ENCODE data around the gene C1QTNF5.
"Not testable (repeated sequence)": the region's sequence is repeated elsewhere in the genome, so short reads cannot be mapped to it uniquely, and the experiment has no call there.

C1QTNF5 gene

GRCh38 chr11:119340335-119341221 lies at the start of gene C1QTNF5:
C1QTNF5 (minus strand) TSS chr11:119340883; CDS start chr11:119340397, 486 bp downstream.
- in situ Hi-C loops (cut with MboI; ENCODE audit: low sequenced_read_pairs): no loop called here

GRCh38 chr11:119389611-119390254 lies 49.0 kb upstream of the C1QTNF5 start:
- in situ Hi-C loops (cut with MboI; ENCODE audit: low sequenced_read_pairs): no loop called here

- in situ Hi-C loops (cut with MboI; ENCODE audit: low sequenced_read_pairs): no loop called here
These were observed 47.4 kb upstream of the C1QTNF5 start for GRCh38 chr11:119388103-119388502.

GRCh38 chr11:119384332-119384731 lies 43.6 kb upstream of the C1QTNF5 start:
- in situ Hi-C loops (cut with MboI; ENCODE audit: low sequenced_read_pairs): no loop called here

GRCh38 chr11:119382513-119382912 lies 41.8 kb upstream of the C1QTNF5 start:
- in situ Hi-C loops (cut with MboI; ENCODE audit: low sequenced_read_pairs): not testable (repeated sequence)

GRCh38 chr11:119382101-119382500 lies 41.4 kb upstream of the C1QTNF5 start:
- in situ Hi-C loops (cut with MboI; ENCODE audit: low sequenced_read_pairs): no loop called here

- in situ Hi-C loops (cut with MboI; ENCODE audit: low sequenced_read_pairs): no loop called here
These were observed 40.7 kb upstream of the C1QTNF5 start, which contains the start of gene USP2 for GRCh38 chr11:119381181-119381988. USP2 (minus strand) TSS chr11:119381690; CDS start chr11:119373480, 8,210 bp downstream.

- in situ Hi-C loops (cut with MboI; ENCODE audit: low sequenced_read_pairs): no loop called here
These were observed 40.1 kb upstream of the C1QTNF5 start for GRCh38 chr11:119380827-119381180.

- in situ Hi-C loops (cut with MboI; ENCODE audit: low sequenced_read_pairs): no loop called here
These were observed 39.6 kb upstream of the C1QTNF5 start for GRCh38 chr11:119380160-119380826.

- in situ Hi-C loops (cut with MboI; ENCODE audit: low sequenced_read_pairs): no loop called here
These were observed 38.3 kb upstream of the C1QTNF5 start for GRCh38 chr11:119378851-119379465.

- in situ Hi-C loops (cut with MboI; ENCODE audit: low sequenced_read_pairs): no loop called here
These were observed 37.4 kb upstream of the C1QTNF5 start for GRCh38 chr11:119377961-119378667.

- in situ Hi-C loops (cut with MboI; ENCODE audit: low sequenced_read_pairs): no loop called here
These were observed 36.6 kb upstream of the C1QTNF5 start for GRCh38 chr11:119377112-119377901.

GRCh38 chr11:119376197-119376847 lies 35.6 kb upstream of the C1QTNF5 start:
- in situ Hi-C loops (cut with MboI; ENCODE audit: low sequenced_read_pairs): no loop called here

GRCh38 chr11:119375337-119376196 lies 34.9 kb upstream of the C1QTNF5 start:
- in situ Hi-C loops (cut with MboI; ENCODE audit: low sequenced_read_pairs): no loop called here

GRCh38 chr11:119374632-119375336 lies 34.1 kb upstream of the C1QTNF5 start:
- in situ Hi-C loops (cut with MboI; ENCODE audit: low sequenced_read_pairs): no loop called here

- in situ Hi-C loops (cut with MboI; ENCODE audit: low sequenced_read_pairs): no loop called here
These were observed 33.4 kb upstream of the C1QTNF5 start for GRCh38 chr11:119373921-119374631.

Data from HL-60/S4 treated with phorbol 12-myristate 13-acetate at 8.2 ng/mL for 4 days and 3 days (cell line).